ENCODE data around the gene EML2.

The EML2 gene

GRCh38 chr19:45677351-45678230 lies 38.4 kb upstream of the EML2 start:
- Histone ChIP-seq H3K9me3 (no peaks in the 10 kb centered on the region), H3K4me3 (ENCODE audit: low read depth, low read length) (peak overlapping the region; percentile 53), H3K27me3 (peaks cover 4% of the 10 kb centered on the region; the same call in 1 of the 2 replicates), H3K4me1 (no peaks in the 10 kb centered on the region), H3K36me3 (no peaks in the 10 kb centered on the region)
- TF ChIP-seq CTCF (IDR thresholded peaks at IDR 0.05; ENCODE audit: low read depth, low read length), result no peak
- peak; percentile 96 for DNase-seq

- H3K36me3 ChIP-seq, result no peaks in the 10 kb centered on the region
- H3K4me3 ChIP-seq (ENCODE audit: low read depth, low read length), result peak overlapping the region; percentile 20; the same call in 1 of the 2 replicates
- DNase-seq, result no peak
- no peaks in the 10 kb centered on the region for H3K4me1 ChIP-seq
- no peaks in the 10 kb centered on the region for H3K9me3 ChIP-seq
- TF ChIP-seq CTCF (IDR thresholded peaks at IDR 0.05; ENCODE audit: low read depth, low read length), result no peak
- H3K27me3 ChIP-seq, result peaks cover 4% of the 10 kb centered on the region; the same call in 1 of the 2 replicates
Measured at GRCh38 chr19:45676851-45677263, 37.7 kb upstream of the EML2 start.

GRCh38 chr19:45674946-45675345 lies 35.7 kb upstream of the EML2 start:
- Histone ChIP-seq H3K27me3 (peaks cover 10% of the 10 kb centered on the region), H3K4me1 (no peaks in the 10 kb centered on the region), H3K36me3 (no peaks in the 10 kb centered on the region), H3K9me3 (no peaks in the 10 kb centered on the region), H3K4me3 (ENCODE audit: low read depth, low read length) (no peak overlapping the region)
- no peak for DNase-seq
- TF ChIP-seq CTCF (IDR thresholded peaks at IDR 0.05; ENCODE audit: low read depth, low read length), result no peak

DNA sequence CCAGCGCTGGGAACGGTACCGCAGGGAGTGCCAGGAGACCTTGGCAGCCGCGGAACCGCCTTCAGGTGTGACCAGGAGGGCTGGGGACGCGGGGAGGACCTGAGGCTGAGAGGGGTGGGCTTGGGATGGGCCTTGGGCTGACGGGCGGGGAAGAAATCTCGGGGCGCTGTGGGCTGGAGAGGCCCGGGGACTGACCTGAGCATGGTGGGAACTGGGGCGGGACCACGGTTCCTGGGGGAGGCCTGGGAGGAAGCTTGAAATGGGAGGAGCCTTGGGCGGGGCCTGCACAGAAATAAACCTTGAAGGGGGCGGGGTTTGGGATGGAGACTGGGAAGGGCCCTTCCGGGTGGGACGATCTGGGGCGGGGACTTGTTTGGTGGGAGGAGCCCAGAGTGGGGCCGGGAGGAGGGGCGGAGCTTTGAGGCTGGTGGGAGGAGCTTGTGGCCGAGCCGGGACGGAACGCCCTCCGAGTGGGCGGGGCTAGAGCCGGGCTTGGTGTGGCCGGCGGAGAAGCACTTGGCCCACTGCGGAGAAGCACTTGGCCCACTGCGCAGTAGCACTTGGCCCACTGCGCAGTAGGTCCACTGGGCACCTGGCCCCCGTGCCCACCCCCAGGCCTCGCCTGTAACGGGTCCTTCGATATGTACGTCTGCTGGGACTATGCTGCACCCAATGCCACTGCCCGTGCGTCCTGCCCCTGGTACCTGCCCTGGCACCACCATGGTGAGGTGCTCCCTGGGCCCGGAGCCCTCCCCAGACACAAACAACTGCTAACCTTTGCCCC lies 31.7 kb upstream of the EML2 start:
- Histone ChIP-seq H3K27me3 (peaks cover 25% of the 10 kb centered on the region), H3K4me3 (ENCODE audit: low read depth, low read length) (no peak overlapping the region), H3K36me3 (no peaks in the 10 kb centered on the region), H3K4me1 (no peaks in the 10 kb centered on the region; the same call in 1 of the 2 replicates), H3K9me3 (no peaks in the 10 kb centered on the region; the same call in 1 of the 2 replicates)
- DNase-seq, result peak; percentile 97
- no peak for TF ChIP-seq CTCF (IDR thresholded peaks at IDR 0.05; ENCODE audit: low read depth, low read length)

- Histone ChIP-seq H3K9me3 (no peaks in the 10 kb centered on the region; the same call in 1 of the 2 replicates), H3K27me3 (peaks cover 25% of the 10 kb centered on the region), H3K4me1 (no peaks in the 10 kb centered on the region; the same call in 1 of the 2 replicates), H3K4me3 (ENCODE audit: low read depth, low read length) (peak overlapping the region; percentile 58), H3K36me3 (no peaks in the 10 kb centered on the region)
- TF ChIP-seq CTCF (IDR thresholded peaks at IDR 0.05; ENCODE audit: low read depth, low read length), result no peak
- no peak for DNase-seq
Measured at GRCh38 chr19:45668342-45668871, 29.2 kb upstream of the EML2 start.
